NCI-H446 (cell line): ENCODE results near the gene FAM50B.
A peak's percentile ranks its signal among the peaks of the same experiment; 100 is the strongest.
"Not testable (repeated sequence)": the region's sequence is repeated elsewhere in the genome, so short reads cannot be mapped to it uniquely, and the experiment has no call there.

Source experiments
- DNase-seq, 2 experiments: peaks; one replicate each; lab custom pipeline; 2025; lab: John Stamatoyannopoulos, UW

The FAM50B gene

DNA sequence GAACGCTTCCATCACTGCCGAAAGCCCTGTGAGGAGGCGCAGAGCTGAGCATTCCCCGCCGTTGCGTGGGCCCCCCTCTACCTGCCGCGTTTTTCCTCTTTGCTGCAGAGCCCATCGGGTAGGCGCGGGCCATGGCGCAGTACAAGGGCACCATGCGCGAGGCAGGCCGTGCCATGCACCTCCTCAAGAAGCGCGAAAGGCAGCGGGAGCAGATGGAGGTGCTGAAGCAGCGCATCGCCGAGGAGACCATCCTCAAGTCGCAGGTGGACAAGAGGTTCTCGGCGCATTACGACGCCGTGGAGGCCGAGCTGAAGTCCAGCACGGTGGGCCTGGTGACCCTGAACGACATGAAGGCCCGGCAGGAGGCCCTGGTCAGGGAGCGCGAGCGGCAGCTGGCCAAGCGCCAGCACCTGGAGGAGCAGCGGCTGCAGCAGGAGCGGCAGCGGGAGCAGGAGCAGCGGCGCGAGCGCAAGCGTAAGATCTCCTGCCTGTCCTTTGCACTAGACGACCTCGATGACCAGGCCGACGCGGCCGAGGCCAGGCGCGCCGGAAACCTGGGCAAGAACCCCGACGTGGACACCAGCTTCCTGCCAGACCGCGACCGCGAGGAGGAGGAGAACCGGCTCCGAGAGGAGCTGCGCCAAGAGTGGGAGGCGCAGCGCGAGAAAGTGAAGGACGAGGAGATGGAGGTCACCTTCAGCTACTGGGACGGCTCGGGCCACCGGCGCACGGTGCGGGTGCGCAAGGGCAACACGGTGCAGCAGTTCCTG lies 693 bp downstream of the FAM50B start:
- DNase-seq, result peak in 1 of 2 experiments; percentile 10

DNA sequence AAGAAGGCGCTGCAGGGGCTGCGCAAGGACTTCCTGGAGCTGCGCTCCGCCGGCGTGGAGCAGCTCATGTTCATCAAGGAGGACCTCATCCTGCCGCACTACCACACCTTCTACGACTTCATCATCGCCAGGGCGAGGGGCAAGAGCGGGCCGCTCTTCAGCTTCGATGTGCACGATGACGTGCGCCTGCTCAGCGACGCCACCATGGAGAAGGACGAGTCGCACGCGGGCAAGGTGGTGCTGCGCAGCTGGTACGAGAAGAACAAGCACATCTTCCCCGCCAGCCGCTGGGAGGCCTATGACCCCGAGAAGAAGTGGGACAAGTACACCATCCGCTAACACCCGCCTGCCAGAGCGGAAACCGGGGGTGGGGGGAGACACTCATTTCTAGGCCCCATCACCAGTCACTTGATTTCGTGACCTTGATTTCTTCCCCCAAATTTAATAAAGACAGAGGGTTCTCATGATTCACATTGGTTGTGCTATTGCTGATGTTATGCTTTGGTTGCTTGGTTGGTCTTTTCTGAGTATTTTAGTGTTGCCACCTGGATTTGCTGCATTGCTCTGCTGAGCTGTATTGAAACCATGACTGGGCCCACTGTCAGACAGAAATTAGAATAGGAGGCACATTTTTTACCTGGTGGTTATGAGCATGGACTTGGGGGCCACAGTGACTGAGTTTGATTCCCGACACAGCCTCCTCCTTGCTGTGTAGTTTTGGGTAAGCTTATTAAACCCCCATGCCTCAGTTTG lies 1.5 kb downstream of the FAM50B start:
- no peak for DNase-seq

DNA sequence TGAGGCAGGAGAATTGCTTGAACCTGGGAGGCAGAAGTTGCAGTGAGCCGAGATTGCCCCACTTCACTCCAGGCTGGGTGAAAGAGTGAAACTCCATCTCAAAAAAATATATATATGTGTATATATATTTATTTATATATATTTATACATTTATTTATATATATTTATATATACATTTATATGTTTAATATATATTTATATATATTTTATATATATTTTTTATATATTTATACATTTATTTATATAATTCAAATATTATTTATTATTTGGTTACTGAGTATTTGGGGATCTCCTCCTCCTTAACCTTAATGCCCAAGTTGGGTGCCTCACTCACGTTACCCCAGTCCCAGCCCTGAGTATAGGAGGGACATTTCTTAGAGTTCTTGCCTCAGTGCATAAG lies 2.7 kb downstream of the FAM50B start:
- DNase-seq, result no peak

DNA sequence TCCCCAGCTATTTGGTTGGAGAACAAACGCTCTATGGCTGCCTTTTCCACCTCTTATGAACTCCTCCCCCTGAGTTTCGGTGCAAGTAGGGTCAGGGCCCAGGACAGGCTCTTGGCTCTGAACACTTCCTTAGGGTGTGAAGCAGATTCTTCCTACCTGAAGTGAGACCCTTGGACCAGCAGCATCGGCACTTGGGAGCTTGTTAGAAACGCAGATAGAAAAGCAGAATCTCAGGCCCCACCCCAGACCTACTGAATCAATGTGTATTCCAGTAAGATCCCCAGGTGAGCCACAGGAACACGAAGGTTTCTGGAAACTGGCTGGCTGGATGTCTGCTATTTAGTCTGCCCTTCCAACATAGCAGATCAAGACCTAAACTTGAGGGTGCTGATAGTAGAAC lies 3.2 kb downstream of the FAM50B start:
- no peak for DNase-seq

DNA sequence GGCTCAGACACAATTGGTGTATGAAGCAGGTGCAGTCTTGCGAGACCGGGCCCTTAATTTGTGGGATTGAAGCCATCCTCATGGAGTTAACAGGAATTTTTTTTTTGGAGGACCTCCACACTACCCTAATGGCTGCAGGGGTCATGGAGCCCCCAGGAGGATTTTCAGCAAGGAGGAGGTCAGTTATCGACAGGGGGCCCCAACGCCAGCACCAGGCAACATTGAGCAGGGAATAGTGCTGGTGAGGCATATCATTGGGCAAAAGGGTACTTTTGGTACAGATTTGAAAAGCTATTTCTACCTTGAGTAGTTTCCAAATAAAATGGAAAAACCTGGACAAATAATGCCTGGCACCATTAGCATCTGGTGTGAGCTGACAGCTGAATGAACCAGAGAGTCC lies 6.7 kb downstream of the FAM50B start:
- DNase-seq, result no peak

DNA sequence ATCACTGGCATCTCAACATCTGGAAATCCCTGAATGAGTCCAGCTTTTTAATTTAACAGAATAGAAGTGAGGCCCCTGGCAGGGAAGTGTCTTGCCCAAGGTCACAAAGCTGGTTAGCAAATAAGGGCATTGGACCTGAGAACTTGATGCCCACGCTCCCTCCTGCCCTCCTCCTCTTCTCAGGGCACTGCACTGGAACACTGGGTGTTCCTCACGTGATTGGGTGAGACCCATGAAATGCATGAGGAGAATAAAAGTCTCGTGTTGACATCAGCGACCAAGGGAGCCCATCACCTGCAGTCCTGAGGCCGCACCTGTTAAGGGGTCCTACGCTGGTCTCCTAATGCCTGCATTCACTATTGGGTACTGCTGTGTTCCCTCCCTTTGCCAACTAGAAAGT lies 7.4 kb downstream of the FAM50B start:
- no peak for DNase-seq

DNA sequence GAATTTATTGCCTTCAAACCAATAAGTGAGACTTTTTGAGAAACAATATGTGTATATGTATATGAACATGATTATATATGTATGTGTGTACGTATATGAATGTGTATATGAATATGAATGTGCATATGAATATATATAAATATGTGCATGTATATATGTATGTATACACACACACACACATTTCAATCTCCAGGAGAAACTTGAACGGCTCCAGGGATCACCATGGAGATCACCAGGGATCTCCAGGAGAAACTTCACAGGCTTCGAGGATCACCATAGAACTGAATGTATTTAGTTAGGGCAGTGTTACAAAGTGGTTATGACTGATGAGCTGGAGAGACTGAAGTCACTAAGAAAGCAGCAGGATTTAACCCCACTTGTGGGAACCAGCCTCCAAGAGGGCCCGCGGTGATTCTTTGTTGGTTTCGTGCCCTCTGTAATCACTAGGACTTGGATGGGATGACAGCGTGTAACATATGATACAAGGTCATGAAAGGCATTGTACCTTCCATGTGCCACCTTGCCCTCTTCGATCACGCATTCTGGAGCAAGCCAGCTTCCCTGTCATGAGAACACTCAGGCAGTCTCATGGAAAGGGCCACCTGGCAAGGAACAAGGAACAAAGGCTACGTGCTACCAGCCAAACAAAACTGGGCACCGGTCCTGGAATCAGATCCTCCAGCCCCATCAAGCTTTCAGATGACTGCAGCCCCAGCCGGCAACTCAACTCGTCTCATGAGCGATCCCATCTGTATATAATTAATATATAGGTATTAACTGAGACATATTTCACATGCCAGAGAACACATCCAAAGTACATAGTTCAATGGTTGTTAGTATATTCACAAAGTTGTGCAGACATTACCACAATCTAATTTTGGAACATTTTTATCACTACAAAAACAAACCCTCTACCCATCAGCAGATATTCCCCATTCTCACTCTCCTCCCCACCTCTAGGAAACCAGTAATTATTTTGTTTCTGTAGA lies 8.6 kb downstream of the FAM50B start:
- peak in 1 of 2 experiments; percentile 39 for DNase-seq

DNA sequence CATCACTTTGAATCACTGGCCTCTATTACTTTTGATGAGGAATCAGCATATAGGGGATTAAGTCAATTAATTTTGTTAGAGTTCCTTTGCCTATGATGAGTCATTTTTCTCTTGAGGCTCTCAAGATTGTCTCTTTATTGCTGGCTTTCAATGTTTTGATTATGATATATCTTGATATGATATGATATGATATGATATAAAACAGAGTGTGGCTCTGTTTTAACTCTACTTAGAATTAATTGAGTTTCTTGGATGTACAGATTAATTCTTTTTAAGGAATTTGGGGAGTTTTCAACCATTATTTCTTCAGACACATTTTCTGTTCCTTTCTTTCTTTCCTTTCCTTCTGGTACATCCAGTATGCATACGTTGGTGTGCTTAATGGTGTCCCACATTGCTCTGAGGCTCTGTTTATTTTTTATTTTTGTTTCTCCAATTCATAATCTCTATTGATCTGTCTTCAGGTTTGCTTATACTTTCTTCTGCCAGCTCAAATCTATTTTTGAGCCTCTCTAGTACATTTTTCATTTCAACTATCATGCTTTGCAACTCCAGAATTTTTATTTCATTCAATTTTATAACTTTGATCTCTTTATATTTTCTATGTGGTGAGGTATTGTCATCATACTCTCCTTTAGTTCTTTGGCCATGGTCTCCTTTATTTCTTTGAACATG lies 10.8 kb downstream of the FAM50B start:
- no peak for DNase-seq

DNA sequence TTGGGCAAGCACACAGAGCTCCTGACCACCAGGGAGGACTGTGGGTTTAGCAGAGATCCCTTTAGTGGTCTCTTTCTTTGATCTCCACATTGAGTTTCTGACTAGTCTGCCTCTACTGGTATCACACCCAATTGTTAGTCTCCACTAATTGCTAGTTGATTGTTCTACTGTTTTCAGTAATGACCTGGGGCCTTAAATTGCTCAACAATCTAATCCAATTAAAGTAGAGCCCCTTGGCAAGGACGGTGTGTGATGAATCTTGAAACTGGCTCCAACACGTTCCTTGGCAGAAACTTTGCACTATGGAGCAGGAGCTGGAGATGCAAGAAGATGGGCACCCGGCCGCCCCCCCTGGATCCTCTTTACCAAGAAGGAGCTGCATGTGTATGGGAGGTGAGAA lies 12.3 kb downstream of the FAM50B start:
- DNase-seq, result no peak

DNA sequence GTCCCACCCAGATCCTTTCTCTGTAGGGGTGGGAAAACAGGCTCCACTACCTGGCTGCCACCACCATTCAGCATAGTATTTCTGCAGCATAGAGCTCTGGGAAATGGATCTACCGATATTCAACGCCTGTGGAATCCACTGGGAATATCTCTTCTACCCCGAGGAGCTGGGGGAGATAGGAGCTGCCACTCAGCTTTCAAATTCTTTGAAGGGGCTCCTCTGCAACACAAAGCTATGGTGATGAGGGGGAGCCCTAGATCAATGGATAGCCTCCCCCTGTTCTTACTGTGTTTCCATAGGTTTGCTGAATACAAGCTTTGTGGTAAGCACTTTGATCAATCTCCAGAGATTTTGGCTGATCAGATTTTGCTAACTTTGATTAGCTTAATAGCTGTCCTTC lies 12.9 kb downstream of the FAM50B start:
- no peak for DNase-seq

DNA sequence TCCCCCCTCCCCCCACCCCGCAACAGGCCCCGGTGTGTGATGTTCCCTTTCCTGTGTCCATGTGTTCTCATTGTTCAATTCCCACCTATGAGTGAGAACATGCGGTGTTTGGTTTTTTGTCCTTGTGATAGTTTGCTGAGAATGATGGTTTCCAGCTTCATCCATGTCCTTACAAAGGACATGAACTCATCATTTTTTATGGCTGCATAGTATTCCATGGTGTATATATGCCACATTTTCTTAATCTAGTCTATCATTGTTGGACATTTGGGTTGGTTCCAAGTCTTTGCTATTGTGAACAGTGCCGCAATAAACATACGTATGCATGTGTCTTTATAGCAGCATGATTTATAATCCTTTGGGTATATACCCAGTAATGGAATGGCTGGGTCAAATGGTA lies 14.1 kb downstream of the FAM50B start:
- DNase-seq, result not testable (repeated sequence)

DNA sequence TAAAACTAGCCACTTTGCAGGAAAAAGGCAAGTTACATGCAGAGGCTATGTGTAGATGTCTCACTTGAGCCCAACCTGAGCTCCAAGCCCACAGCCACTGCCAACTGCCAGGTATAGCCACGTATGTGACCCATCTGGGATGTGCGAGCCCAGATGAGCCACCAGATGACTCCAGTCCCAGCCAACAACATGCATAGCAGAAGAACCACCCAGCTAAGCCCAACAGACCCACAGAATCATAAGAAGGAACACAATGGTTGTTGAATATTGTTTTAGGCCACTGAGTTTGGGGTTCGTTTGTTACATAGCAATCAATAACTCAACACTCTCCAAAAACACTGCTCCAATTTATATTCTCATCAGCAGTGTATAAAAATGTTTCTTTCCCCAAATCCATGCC lies 16.3 kb downstream of the FAM50B start:
- no peak for DNase-seq

DNA sequence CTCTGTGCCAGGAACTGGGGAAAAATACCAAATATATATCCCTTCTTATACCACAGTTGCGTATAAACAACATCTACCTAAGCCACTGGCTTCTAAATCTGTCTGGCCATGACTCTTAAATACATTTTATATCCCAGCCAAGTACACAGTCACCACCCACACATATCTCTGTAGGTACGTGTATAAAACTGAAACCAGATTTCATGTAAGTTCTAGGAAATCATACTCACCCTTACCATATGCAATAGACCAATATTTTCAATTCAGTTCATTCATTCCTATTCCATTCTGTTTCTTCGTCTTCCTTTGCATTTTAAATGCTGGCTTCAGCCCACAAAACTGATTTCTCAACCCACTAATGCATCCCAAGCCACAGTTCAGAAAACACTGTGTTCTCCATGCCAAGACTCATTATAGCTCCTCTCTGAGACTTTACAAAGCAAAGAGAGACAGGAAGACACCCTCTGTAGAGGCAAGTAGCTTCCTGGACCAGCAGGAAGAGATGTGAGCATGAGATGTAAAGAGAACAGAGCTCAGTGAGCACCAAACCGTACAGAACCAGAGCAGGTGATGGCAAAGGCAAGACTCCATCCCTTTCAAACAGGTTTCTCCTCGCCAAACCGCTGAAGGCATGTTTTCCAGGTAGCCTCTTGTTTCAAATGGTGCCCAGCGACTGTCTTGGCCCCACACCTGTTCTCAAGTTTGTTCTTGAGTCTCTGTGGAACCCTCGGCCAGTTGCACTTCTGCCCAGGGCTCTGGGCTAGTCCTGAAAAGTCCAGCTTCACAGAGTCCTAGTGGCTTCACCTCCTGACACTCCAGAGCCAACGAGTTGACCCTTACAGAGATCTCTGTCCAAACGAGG lies 18.7 kb downstream of the FAM50B start:
- no peak for DNase-seq

DNA sequence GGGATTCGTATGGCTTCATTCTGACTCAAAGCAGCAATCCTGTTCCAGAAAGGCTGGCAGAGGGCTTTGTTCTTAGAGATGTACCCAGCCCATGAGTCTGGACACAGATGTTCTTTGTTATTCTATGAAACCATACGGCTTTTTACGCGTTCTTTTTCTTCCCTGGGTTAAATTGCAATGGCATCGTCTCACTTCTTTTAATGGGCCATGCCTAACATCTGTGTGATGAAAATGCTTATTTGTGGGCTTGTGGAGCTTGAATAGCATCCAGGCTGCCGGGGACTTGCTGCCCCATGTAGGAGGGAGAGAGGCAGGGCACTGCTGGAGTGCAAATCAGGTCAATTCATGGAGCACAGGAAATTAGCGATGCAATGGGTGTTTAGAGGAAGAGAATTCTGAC lies 19.4 kb downstream of the FAM50B start:
- DNase-seq, result no peak

DNA sequence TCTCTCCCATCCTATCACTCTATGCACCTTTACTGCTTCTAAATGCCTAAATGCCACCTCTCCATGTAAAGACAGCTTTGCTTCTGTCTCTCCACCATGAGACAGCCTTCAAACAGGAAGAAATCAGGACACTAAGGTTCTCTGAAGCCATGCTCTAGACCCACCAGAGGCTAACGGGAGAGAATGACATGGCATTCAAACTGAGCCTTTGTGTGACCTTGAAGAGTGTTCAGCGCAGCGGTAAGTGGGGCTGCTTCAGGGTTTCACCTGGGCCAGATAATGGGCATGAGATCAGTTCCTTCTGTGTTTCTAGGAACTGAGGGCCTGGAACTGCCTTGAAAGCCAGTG lies 20.1 kb downstream of the FAM50B start:
- no peak for DNase-seq

DNA sequence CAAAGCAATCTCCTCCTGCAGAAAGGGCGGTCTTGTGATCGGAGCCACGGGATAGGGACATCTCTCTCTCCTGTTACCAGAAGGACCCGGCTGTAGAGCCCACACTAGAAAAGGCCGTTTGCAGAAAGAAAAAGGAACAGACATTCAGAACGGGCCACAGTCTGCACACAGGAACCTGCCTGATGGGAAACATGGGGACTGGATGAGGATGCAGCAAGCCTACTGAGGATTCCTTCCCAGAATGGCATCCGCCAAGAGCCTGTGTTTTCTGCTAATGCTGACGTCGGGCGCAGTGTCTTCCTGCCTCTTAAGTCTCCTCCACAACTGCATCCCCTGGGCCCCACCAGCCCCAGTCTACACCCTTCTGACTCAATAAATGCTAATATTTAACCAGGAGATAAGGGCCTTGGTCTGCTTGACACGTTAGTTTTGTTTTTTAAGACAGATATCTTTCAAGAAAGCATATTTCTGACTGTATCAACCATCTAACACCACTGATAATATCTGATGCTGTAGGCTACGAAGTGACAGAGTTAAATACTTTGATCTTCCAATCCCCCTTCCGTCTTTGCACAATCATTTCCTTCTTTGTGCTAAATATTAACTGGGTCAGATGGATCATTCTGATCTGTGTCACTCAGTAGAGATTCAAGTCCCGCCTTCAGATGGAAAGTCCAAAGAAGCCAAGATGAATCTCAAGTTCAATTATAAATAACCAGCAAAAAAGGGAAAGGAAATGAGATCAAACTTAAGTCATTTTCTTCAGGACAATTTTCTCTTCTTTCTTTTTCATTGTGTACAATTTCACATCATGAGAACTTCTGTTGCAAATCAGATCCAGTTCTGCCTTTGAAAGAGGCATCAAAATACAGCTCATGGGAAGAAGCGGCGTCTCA lies 20.7 kb downstream of the FAM50B start:
- DNase-seq, result no peak

DNA sequence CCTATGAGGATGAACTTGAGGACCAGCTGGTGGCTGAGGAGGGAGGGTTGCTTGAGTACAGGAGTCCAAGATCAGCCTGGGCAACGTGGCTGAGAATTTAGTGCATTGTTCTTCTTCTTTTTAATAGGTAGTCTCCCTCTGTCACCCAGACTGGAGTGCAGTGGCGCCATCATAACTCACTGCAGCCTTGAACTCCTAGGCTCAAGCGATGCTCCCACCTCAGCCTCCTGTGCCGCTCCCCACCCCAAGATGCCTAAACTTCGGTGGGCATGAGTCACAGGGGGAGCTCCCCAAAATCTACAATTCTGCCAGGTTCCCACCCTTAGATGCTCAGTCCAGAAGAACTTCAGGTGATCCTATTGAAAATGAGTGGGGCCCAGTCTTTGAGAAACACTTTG lies 21.4 kb downstream of the FAM50B start:
- no peak for DNase-seq

DNA sequence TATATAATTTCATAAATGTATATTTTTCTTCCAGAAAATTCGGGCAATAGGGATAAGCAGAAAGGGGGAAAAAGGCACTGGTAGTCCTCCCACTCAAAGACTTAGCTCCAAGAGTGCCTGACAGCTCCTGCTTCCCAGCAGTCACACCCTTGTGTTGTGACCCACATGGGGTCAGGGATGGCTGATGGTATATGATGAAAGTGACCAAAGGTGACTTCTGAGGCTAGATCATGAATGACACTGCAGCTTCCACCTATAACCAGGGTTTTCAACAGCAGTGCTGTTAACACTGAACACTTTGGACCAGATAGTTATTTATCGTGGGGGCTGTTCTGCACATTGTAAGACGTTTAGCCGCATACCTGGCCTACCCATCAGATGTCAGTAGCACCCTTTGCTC lies 22.3 kb downstream of the FAM50B start:
- no peak for DNase-seq

DNA sequence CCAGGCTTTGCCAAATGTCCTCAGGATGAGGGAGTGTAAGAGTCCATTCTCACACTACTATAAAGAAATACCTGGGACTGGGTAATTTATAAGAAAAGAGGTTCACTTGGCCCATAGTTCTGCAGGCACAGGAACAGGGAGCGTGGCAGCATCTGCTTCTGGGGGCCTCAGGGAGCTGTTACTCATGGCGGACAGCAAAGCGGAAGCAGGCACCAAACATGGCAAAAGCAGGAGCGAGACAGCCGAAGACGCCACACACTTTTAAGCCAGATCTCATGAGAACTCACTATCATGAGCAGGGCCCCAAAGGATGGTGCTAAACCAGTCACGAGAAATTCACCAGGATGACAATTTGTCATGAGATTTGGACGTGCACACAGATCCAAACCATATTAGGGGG lies 22.8 kb downstream of the FAM50B start:
- no peak for DNase-seq

DNA sequence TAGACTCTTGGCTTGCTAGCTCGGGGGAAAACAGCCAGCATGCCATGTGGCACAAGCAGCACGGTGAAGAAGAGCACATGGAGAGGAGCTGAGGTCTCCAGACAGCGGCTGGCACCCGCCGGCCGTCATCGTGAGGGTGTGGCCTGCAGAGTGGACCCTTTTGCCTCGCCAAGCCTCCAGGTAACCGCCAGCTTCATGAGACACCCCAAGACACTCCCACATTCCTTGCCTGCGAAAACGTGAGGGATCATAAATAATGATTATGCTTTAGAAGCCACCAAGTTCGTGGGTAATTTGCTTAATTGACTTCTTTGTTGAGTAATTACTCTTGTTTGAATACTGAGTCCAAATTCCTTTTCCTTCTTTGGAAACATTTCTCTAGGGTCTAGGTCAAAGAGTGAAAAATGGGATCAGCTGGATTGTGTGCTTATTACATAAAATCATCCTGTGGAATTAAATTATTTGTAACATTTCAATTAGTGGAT lies 23.2 kb downstream of the FAM50B start:
- DNase-seq, result no peak
